ENCODE results near the gene PIP5K1B.

Gene PIP5K1B, protein sequence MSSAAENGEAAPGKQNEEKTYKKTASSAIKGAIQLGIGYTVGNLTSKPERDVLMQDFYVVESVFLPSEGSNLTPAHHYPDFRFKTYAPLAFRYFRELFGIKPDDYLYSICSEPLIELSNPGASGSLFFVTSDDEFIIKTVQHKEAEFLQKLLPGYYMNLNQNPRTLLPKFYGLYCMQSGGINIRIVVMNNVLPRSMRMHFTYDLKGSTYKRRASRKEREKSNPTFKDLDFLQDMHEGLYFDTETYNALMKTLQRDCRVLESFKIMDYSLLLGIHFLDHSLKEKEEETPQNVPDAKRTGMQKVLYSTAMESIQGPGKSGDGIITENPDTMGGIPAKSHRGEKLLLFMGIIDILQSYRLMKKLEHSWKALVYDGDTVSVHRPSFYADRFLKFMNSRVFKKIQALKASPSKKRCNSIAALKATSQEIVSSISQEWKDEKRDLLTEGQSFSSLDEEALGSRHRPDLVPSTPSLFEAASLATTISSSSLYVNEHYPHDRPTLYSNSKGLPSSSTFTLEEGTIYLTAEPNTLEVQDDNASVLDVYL

DNA sequence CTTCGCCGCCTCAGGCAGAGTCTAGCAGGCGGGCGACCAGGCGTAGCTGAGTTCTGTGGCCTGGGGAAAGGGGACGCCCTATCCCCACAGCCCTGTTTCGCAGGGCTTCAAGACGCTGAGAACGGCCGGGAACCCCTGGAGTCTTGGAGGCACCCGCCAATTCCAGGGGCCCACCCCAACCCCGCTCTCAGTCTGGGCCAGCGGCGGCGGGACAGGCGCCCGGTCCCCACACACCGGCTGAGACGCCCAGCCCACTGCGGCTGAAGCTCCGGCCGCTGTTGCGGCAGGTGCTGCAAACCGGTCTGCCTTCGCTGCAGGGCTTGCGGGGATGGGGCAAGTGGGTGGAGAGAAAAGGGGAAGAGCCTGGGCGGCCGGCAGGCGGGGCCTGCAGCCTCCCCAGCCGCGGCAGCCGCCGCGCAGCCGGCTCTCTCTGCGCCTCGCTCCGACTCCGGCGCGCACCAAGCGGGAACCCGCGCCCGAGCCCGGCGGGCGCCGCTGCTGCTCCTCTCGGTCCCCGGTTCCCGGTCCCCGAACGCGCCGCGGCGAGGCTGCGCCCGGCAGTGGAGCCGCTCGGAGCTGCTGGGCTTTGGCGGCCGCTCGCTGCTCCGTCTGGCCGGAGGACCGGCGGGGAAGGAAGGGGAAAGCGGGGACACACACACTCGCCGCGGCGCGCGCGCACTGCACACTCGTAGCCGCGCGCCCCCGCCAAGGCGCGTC, at the start of gene PIP5K1B:
TSS of gene PIP5K1B (plus strand) at position 427 of the 717 bp plus-strand sequence. CDS start 117,375 bp downstream, outside the sequence.
- TF ChIP-seq, protein P1, sequence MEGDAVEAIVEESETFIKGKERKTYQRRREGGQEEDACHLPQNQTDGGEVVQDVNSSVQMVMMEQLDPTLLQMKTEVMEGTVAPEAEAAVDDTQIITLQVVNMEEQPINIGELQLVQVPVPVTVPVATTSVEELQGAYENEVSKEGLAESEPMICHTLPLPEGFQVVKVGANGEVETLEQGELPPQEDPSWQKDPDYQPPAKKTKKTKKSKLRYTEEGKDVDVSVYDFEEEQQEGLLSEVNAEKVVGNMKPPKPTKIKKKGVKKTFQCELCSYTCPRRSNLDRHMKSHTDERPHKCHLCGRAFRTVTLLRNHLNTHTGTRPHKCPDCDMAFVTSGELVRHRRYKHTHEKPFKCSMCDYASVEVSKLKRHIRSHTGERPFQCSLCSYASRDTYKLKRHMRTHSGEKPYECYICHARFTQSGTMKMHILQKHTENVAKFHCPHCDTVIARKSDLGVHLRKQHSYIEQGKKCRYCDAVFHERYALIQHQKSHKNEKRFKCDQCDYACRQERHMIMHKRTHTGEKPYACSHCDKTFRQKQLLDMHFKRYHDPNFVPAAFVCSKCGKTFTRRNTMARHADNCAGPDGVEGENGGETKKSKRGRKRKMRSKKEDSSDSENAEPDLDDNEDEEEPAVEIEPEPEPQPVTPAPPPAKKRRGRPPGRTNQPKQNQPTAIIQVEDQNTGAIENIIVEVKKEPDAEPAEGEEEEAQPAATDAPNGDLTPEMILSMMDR (IDR thresholded peaks at IDR 0.05; ENCODE audit: low read depth, low read length, missing control alignments) = no peak
- no peak for DNase-seq (ENCODE audit: extremely low read depth, low read depth)
- peak within 1 kb of the TSS; percentile 39 for H3K4me3 ChIP-seq (replicated peaks; ENCODE audit: low read depth, low read length)

DNA sequence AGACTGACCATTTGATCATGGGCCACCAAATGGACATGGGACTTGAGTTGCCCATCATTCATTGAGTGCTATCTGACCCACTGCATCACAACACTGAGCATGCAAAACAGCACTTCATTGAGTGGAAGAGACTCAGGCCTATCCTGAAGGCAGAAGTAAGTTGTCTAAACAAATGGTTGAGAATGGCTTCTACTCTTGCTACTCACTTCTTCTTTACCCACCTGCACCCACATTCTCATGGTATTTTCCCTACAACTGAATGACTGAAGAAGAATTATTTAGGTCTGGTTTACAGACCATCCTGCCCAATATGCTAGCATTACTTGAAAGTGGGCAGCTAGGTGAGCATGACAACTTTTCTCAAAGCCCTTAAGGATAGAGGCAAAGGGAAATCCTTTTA, 41.0 kb upstream of the PIP5K1B start:
- no peak overlapping the region for H3K4me3 ChIP-seq (replicated peaks; ENCODE audit: low read depth, low read length)
- no peak for DNase-seq (ENCODE audit: extremely low read depth, low read depth)
- TF ChIP-seq, protein P1 (IDR thresholded peaks at IDR 0.05; ENCODE audit: low read depth, low read length, missing control alignments) = no peak

DNA sequence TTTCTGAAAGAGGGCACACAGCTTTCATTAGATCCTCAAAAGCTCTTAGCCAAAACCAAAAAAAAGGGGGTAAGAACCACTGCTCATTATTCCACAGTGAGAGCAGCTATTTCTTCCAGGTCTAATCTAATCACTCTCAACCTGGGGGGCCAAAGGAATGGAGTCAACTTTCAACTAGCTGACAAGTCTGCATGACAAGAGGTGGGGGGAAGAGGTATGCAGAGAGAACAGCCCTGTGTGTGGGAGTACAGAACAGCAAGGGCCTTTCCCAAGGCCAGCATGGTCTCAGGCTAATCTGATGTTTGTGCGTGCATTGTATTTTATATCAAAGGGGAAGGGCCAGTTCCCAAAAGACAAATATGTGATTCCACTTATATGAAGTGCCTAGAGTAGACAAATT, 36.9 kb upstream of the PIP5K1B start:
- no peak overlapping the region for H3K4me3 ChIP-seq (replicated peaks; ENCODE audit: low read depth, low read length)
- TF ChIP-seq, protein P1 (IDR thresholded peaks at IDR 0.05; ENCODE audit: low read depth, low read length, missing control alignments) = no peak
- no peak for DNase-seq (ENCODE audit: extremely low read depth, low read depth)

DNA sequence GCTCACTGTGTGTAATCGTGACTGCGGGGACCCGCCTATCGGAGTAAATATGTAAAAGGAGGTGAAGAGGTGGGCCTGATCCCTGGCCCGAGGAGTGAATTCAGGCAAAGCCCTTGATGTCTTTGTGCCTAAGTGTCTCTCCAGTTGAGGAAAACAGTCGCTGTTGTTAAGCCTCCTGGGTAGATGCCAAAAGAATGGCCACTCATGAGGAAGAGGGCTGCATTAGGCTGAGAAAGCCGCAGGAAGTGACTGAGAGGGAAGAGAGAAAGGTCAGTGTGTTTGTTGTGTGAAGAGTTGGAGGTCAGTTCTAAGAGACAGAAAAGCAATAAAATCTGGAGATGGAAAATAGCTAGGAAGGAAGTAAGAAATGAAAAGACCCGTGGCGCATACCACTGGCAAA, 35.8 kb upstream of the PIP5K1B start:
- no peak overlapping the region for H3K4me3 ChIP-seq (replicated peaks; ENCODE audit: low read depth, low read length)
- TF ChIP-seq, protein P1 (IDR thresholded peaks at IDR 0.05; ENCODE audit: low read depth, low read length, missing control alignments) = no peak
- DNase-seq (ENCODE audit: extremely low read depth, low read depth) = no peak

DNA sequence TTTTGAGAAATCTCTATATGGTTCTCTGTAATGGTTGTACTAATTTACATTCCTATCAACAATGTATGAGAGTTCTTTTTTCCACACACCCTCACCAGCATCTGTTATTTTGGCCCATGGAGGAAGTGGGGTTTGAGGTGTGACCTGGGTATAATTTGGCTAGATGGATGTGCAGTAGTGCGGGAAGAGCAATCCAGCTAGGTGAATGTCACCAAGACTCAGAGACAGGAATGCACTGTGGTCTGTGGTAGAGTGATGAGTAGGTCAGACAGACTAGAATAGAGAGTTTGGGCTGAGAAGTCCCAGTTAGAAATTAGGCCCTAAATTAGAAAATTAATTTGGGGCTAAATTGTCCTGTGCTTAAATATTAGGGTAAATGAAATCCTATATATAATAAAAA, 32.8 kb upstream of the PIP5K1B start:
- no peak overlapping the region for H3K4me3 ChIP-seq (replicated peaks; ENCODE audit: low read depth, low read length)
- DNase-seq (ENCODE audit: extremely low read depth, low read depth) = no peak
- TF ChIP-seq, protein P1 (IDR thresholded peaks at IDR 0.05; ENCODE audit: low read depth, low read length, missing control alignments) = no peak

DNA sequence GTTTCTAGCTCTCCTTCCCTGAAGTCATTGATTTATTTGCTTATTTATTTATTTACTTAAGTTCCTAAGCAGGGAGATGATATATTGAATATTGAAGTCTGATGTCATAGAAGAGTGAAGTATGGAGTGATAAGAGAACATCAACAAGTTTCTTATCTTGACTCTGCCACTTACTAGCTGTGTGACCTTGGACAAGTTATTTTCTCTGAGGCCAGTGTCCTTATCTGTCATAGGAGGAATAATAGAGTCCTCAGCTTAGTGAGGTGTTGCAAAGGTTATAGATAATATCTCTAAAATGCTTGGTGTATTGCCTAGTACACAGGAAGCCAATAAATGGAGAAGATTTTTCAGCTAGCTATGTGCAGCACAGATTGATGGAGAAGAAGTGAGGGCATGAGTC, 32.4 kb upstream of the PIP5K1B start:
- no peak overlapping the region for H3K4me3 ChIP-seq (replicated peaks; ENCODE audit: low read depth, low read length)
- TF ChIP-seq, protein P1 (IDR thresholded peaks at IDR 0.05; ENCODE audit: low read depth, low read length, missing control alignments) = no peak
- no peak for DNase-seq (ENCODE audit: extremely low read depth, low read depth)

All from HFF-Myc (cell line).